Measurements from ENCODE around the gene MIPOL1.

DNA sequence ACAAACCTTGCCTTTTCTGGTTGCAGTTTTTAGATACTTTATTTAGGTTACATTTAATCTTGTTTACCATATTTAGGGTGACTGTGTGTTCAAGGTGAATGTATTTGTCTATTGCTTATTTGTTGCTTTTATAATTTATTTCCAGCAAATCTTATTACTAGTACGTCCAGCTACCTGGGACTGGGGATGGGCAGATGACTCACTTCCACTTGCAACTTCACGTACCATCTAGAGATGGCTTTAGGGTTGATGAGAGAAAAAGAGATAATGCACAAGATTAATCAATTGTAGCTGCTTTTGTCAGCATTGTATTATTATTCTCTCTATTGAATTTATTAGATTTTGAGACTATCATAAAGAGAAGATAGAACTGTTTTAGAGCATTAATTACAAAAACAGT, 5.1 kb downstream of the MIPOL1 start:
- TF ChIP-seq CTCF (IDR thresholded peaks at IDR 0.05) (no peak), POLR2A (IDR thresholded peaks at IDR 0.05) (no peak)
